ENCODE results near the gene CYP4V2. TPM values are rescaled to one million over a fixed set of nuclear protein-coding genes. Genes with fewer than 3 reads are reported as not detected.

CYP4V2 gene
- 2.9 TPM for polyA plus RNA-seq (2012; ENCODE audit: missing spikeins)

GRCh38 chr4:186191200-186192065, at the start of gene CYP4V2:
Gene CYP4V2, plus strand, starts transcription at chr4:186191567. Its CDS starts 257 bp downstream, at chr4:186191824.
- DNase-seq (ENCODE audit: insufficient read length) = peak; percentile 82
- no peak; the same call in 1 of the 2 replicates for TF ChIP-seq POLR2AphosphoS5 (IDR thresholded peaks at IDR 0.05; ENCODE audit: low read depth, low read length)
- TF ChIP-seq TAF1 (IDR thresholded peaks at IDR 0.05; ENCODE audit: borderline replicate concordance, low read depth, low read length) = peak; percentile 10; the same call in 1 of the 2 replicates
- peak; percentile 64 for TF ChIP-seq POLR2A (IDR thresholded peaks at IDR 0.05; ENCODE audit: low read depth, low read length)
- FAIRE-seq = peak; percentile 88

GRCh38 chr4:186144198-186144945, 47.0 kb upstream of the CYP4V2 start:
- DNase-seq (ENCODE audit: insufficient read length) (no peak), FAIRE-seq (no peak)

GRCh38 chr4:186144946-186145569, 46.3 kb upstream of the CYP4V2 start:
- no peak for FAIRE-seq
- no peak for TF ChIP-seq TAF1 (IDR thresholded peaks at IDR 0.05; ENCODE audit: borderline replicate concordance, low read depth, low read length)
- TF ChIP-seq POLR2A (IDR thresholded peaks at IDR 0.05; ENCODE audit: low read depth, low read length) = no peak
- TF ChIP-seq POLR2AphosphoS5 (IDR thresholded peaks at IDR 0.05; ENCODE audit: low read depth, low read length) = no peak
- no peak for DNase-seq (ENCODE audit: insufficient read length)

More at GRCh38 chr4:186144198-186144945, 47.0 kb upstream of the CYP4V2 start:
- TF ChIP-seq TAF1 (IDR thresholded peaks at IDR 0.05; ENCODE audit: borderline replicate concordance, low read depth, low read length) = no peak
- TF ChIP-seq POLR2AphosphoS5 (IDR thresholded peaks at IDR 0.05; ENCODE audit: low read depth, low read length) = no peak
- no peak for TF ChIP-seq POLR2A (IDR thresholded peaks at IDR 0.05; ENCODE audit: low read depth, low read length)

GRCh38 chr4:186146458-186146857, 44.9 kb upstream of the CYP4V2 start:
- FAIRE-seq = peak; percentile 62
- DNase-seq (ENCODE audit: insufficient read length) = no peak
- no peak for TF ChIP-seq TAF1 (IDR thresholded peaks at IDR 0.05; ENCODE audit: borderline replicate concordance, low read depth, low read length)
- no peak for TF ChIP-seq POLR2A (IDR thresholded peaks at IDR 0.05; ENCODE audit: low read depth, low read length)
- no peak for TF ChIP-seq POLR2AphosphoS5 (IDR thresholded peaks at IDR 0.05; ENCODE audit: low read depth, low read length)

GRCh38 chr4:186148336-186148975, 42.9 kb upstream of the CYP4V2 start:
- FAIRE-seq = no peak
- TF ChIP-seq POLR2AphosphoS5 (IDR thresholded peaks at IDR 0.05; ENCODE audit: low read depth, low read length) (no peak), POLR2A (IDR thresholded peaks at IDR 0.05; ENCODE audit: low read depth, low read length) (no peak), TAF1 (IDR thresholded peaks at IDR 0.05; ENCODE audit: borderline replicate concordance, low read depth, low read length) (no peak)
- DNase-seq (ENCODE audit: insufficient read length) = no peak

- DNase-seq (ENCODE audit: insufficient read length) (no peak), FAIRE-seq (no peak)
These were observed 41.5 kb upstream of the CYP4V2 start for GRCh38 chr4:186149872-186150271.

GRCh38 chr4:186150926-186151325, 40.4 kb upstream of the CYP4V2 start:
- no peak for TF ChIP-seq POLR2A (IDR thresholded peaks at IDR 0.05; ENCODE audit: low read depth, low read length)
- no peak for TF ChIP-seq POLR2AphosphoS5 (IDR thresholded peaks at IDR 0.05; ENCODE audit: low read depth, low read length)
- TF ChIP-seq TAF1 (IDR thresholded peaks at IDR 0.05; ENCODE audit: borderline replicate concordance, low read depth, low read length) = no peak
- no peak for DNase-seq (ENCODE audit: insufficient read length)
- peak; percentile 27 for FAIRE-seq

More at GRCh38 chr4:186149872-186150271, 41.5 kb upstream of the CYP4V2 start:
- TF ChIP-seq POLR2A (IDR thresholded peaks at IDR 0.05; ENCODE audit: low read depth, low read length) (no peak), POLR2AphosphoS5 (IDR thresholded peaks at IDR 0.05; ENCODE audit: low read depth, low read length) (no peak), TAF1 (IDR thresholded peaks at IDR 0.05; ENCODE audit: borderline replicate concordance, low read depth, low read length) (no peak)

GRCh38 chr4:186151499-186151898, 39.9 kb upstream of the CYP4V2 start:
- peak; percentile 82 for FAIRE-seq
- no peak for TF ChIP-seq POLR2A (IDR thresholded peaks at IDR 0.05; ENCODE audit: low read depth, low read length)
- TF ChIP-seq TAF1 (IDR thresholded peaks at IDR 0.05; ENCODE audit: borderline replicate concordance, low read depth, low read length) = no peak
- no peak for TF ChIP-seq POLR2AphosphoS5 (IDR thresholded peaks at IDR 0.05; ENCODE audit: low read depth, low read length)
- DNase-seq (ENCODE audit: insufficient read length) = no peak

- TF ChIP-seq POLR2A (IDR thresholded peaks at IDR 0.05; ENCODE audit: low read depth, low read length) = no peak
- TF ChIP-seq TAF1 (IDR thresholded peaks at IDR 0.05; ENCODE audit: borderline replicate concordance, low read depth, low read length) = no peak
- TF ChIP-seq POLR2AphosphoS5 (IDR thresholded peaks at IDR 0.05; ENCODE audit: low read depth, low read length) = no peak
- FAIRE-seq (no peak), DNase-seq (ENCODE audit: insufficient read length) (no peak)
These were observed 33.1 kb upstream of the CYP4V2 start for GRCh38 chr4:186158021-186158813.

- TF ChIP-seq POLR2A (IDR thresholded peaks at IDR 0.05; ENCODE audit: low read depth, low read length) = no peak
- TF ChIP-seq POLR2AphosphoS5 (IDR thresholded peaks at IDR 0.05; ENCODE audit: low read depth, low read length) = no peak
- no peak for TF ChIP-seq TAF1 (IDR thresholded peaks at IDR 0.05; ENCODE audit: borderline replicate concordance, low read depth, low read length)
- FAIRE-seq (no peak), DNase-seq (ENCODE audit: insufficient read length) (no peak)
These were observed 32.4 kb upstream of the CYP4V2 start for GRCh38 chr4:186158966-186159365.
